SU-DHL-6 (cell line): ENCODE data around the gene RTEL1.
"Not testable (repeated sequence)": the region's sequence is repeated elsewhere in the genome, so short reads cannot be mapped to it uniquely, and the experiment has no call there.

Experiments
- CTCF ChIP-seq: fragments of 200-600 bp; sonication (generic); IDR thresholded peaks from one replicate; pipeline ENCODE4 v1.5.1; 2017; ENCODE audit warnings: antibody characterized with exemption, mild to moderate bottlenecking, low read length, moderate library complexity; ENCODE audit not compliant: insufficient read depth, poor library complexity, severe bottlenecking
- EZH2phosphoT487 ChIP-seq: fragments of 200-600 bp; sonication (generic), shearing (Covaris generic); conservative IDR thresholded peaks from 2 replicates; pipeline ENCODE4 v1.6.1; 2018; ENCODE audit warnings: mild to moderate bottlenecking, antibody characterized with exemption, low read length, moderate library complexity, mixed read lengths

GRCh38 chr20:63722967-63723622 is 65.0 kb downstream of the RTEL1 start:
- TF ChIP-seq CTCF, EZH2phosphoT487: not testable (repeated sequence)
